HCT116 (cell line): Measurements from ENCODE around the gene WNT9A. TPM values are rescaled to one million over a fixed set of nuclear protein-coding genes. Genes with fewer than 3 reads are reported as not detected.
A peak's percentile ranks its signal among the peaks of the same experiment; 100 is the strongest.

Experiments used
- ATAC-seq: fragments of 200-7000 bp; cut with Tn5 transposase; 2 replicates; pipeline ENCODE4 v1.9.1; 2020; ENCODE audit warnings: mild to moderate bottlenecking, moderate library complexity
- BruUV-seq: library from RNA; stranded (reverse); fragments of 400-500 nt; replicated peaks from 2 replicates; lab custom pipeline; 2021; lab: Mats Ljungman, UMichigan
- CTCF ChIA-PET: fragments of 300-600 bp; sonication (Branson Sonifier 250); formaldehyde crosslinking; loops from one replicate; lab custom pipeline; 2021; ENCODE audit warnings: antibody characterized with exemption; lab: Charles Lee
- POLR2A ChIA-PET: fragments of 300-600, 350-600 bp; sonication (Branson Sonifier 250); formaldehyde crosslinking; loops from one replicate; lab custom pipeline; 2021; ENCODE audit warnings: antibody characterized with exemption; lab: Charles Lee
- RAD21 ChIA-PET, 2 experiments: fragments of 300-600 bp; sonication (Branson Sonifier 250); formaldehyde crosslinking; loops; one replicate each; lab custom pipeline; 2023; ENCODE audit warnings: low total read pairs in 2 of 2; ENCODE audit not compliant: uncharacterized antibody in 2 of 2, unreplicated experiment in 2 of 2, low non-redundant PET in 1 of 2; lab: Charles Lee
- DNase-seq: peaks from one replicate; pipeline ENCODE4 v3.0.0-alpha.2; 2010; ENCODE audit warnings: low read depth, low spot score
- H2AFZ ChIP-seq: fragments of 200-600 bp; shearing (Covaris generic), sonication (generic); 2 replicates; pipeline ENCODE4 v1.6.1; 2017; ENCODE audit warnings: low read depth, mixed run types, mixed read lengths, antibody characterized with exemption, low read length; ENCODE audit not compliant: poor library complexity, severe bottlenecking
- H3K27ac ChIP-seq: 2 replicates; pipeline ENCODE4 v1.5.1; 2012; ENCODE audit warnings: low read depth, low read length
- H3K27me3 ChIP-seq: fragments of 200-600 bp; sonication (generic); 2 replicates; pipeline ENCODE4 v1.6.1; 2016; ENCODE audit warnings: mixed run types, low read length, mixed read lengths; ENCODE audit not compliant: insufficient read depth
- H3K36me3 ChIP-seq, 2 experiments: fragments of 200-500 bp in 1 of 2; fragments of 200-600 bp in 1 of 2; sonication (Bioruptor generic) in 1 of 2; sonication (generic) in 1 of 2; 2 replicates each; pipeline versions ENCODE4 v1.5.1 to v1.6.1; 2014 to 2016; ENCODE audit warnings: low read length in 2 of 2, inconsistent platforms in 1 of 2, mixed read lengths in 1 of 2, mixed run types in 1 of 2; ENCODE audit not compliant: insufficient read depth in 2 of 2, control insufficient read depth in 1 of 2
- H3K4me1 ChIP-seq, 2 experiments: fragments of 200-600 bp in 1 of 2; sonication (generic) in 1 of 2; 2 replicates each; pipeline versions ENCODE4 v1.5.1 to v1.6.1; 2012 to 2017; ENCODE audit warnings: low read length in 2 of 2, inconsistent platforms in 1 of 2, mild to moderate bottlenecking in 1 of 2, mixed read lengths in 1 of 2, mixed run types in 1 of 2, moderate library complexity in 1 of 2; ENCODE audit not compliant: insufficient read depth in 2 of 2, control insufficient read depth in 1 of 2
- H3K4me2 ChIP-seq: fragments of 200-600 bp; sonication (generic); 2 replicates; pipeline ENCODE4 v1.6.1; 2017; ENCODE audit warnings: mixed run types, low read length, mixed read lengths
- H3K4me3 ChIP-seq, 2 experiments: fragments of 200-600 bp in 1 of 2; sonication (generic) in 1 of 2; replicated peaks in 1 of 2; 2 replicates each; pipeline ENCODE4 v1.5.1; 2011 to 2016; ENCODE audit warnings: low read length in 2 of 2, control low read depth in 1 of 2, low read depth in 1 of 2, mild to moderate bottlenecking in 1 of 2, mixed read lengths in 1 of 2, mixed run types in 1 of 2
- H3K79me2 ChIP-seq: fragments of 200-600 bp; sonication (generic); 2 replicates; pipeline ENCODE4 v1.6.1; 2017; ENCODE audit warnings: mild to moderate bottlenecking, mixed run types, low read length, moderate library complexity, mixed read lengths; ENCODE audit not compliant: insufficient read depth
- H3K9ac ChIP-seq: fragments of 200-600 bp; sonication (generic); 2 replicates; pipeline ENCODE4 v1.6.1; 2016; ENCODE audit warnings: low read length, mixed read lengths
- H3K9me2 ChIP-seq: fragments of 200-600 bp; sonication (generic), shearing (Covaris generic); 2 replicates; pipeline ENCODE4 v1.6.1; 2017; ENCODE audit warnings: mixed run types, mild to moderate bottlenecking, moderate library complexity; ENCODE audit not compliant: insufficient read depth
- H3K9me3 ChIP-seq, 2 experiments: fragments of 200-500 bp in 1 of 2; fragments of 200-600 bp in 1 of 2; sonication (Bioruptor generic) in 1 of 2; sonication (generic) in 1 of 2; 2 replicates each; pipeline ENCODE4 v1.6.1; 2014 to 2017; ENCODE audit warnings: low read length in 2 of 2, mixed read lengths in 2 of 2, inconsistent platforms in 1 of 2, low read depth in 1 of 2, mild to moderate bottlenecking in 1 of 2, mixed run types in 1 of 2, moderate library complexity in 1 of 2; ENCODE audit not compliant: control insufficient read depth in 1 of 2, insufficient read depth in 1 of 2
- H4K20me1 ChIP-seq: fragments of 200-600 bp; sonication (generic), shearing (Covaris generic); 2 replicates; pipeline ENCODE4 v1.6.1; 2017; ENCODE audit warnings: mixed run types, mild to moderate bottlenecking, moderate library complexity; ENCODE audit not compliant: insufficient read depth
- CBX3 ChIP-seq: IDR thresholded peaks from 2 replicates; pipeline ENCODE4 v1.6.1; 2012; ENCODE audit warnings: low read depth
- CEBPB ChIP-seq: IDR thresholded peaks from 2 replicates; pipeline ENCODE4 v1.6.1; 2012; ENCODE audit warnings: low read depth
- EZH2 ChIP-seq: fragments of 200-600 bp; sonication (generic); IDR thresholded peaks from 2 replicates; pipeline ENCODE4 v1.6.1; 2017; ENCODE audit warnings: antibody characterized with exemption, mixed run types
- EZH2phosphoT487 ChIP-seq: fragments of 200-600 bp; IDR thresholded peaks from 2 replicates; pipeline ENCODE4 v1.6.1; 2018; ENCODE audit warnings: antibody characterized with exemption, borderline replicate concordance
- JUND ChIP-seq: IDR thresholded peaks from 2 replicates; pipeline ENCODE4 v1.6.1; 2012
- POLR2A ChIP-seq: IDR thresholded peaks from 2 replicates; pipeline ENCODE4 v1.7.0; 2011; ENCODE audit warnings: borderline replicate concordance; ENCODE audit not compliant: insufficient read depth, insufficient read length; ENCODE audit errors: extremely low read depth
- POLR2AphosphoS5 ChIP-seq: IDR thresholded peaks from 2 replicates; pipeline ENCODE4 v1.6.1; 2011; ENCODE audit warnings: mild to moderate bottlenecking, low read depth, low read length, moderate library complexity
- REST ChIP-seq: IDR thresholded peaks from 2 replicates; pipeline ENCODE4 v1.6.1; 2012; ENCODE audit warnings: low read depth
- SIN3A ChIP-seq: IDR thresholded peaks from 2 replicates; pipeline ENCODE4 v1.6.1; 2012; ENCODE audit warnings: low read depth
- SP1 ChIP-seq: IDR thresholded peaks from 2 replicates; pipeline ENCODE4 v1.6.1; 2012; ENCODE audit warnings: low read depth
- SRF ChIP-seq: IDR thresholded peaks from 2 replicates; pipeline ENCODE4 v1.6.1; 2012; ENCODE audit warnings: low read depth
- YY1 ChIP-seq: IDR thresholded peaks from 2 replicates; pipeline ENCODE4 v1.6.1; 2011; ENCODE audit warnings: low read length, low read depth, moderate library complexity, mild to moderate bottlenecking; ENCODE audit not compliant: insufficient replicate concordance; ENCODE audit errors: extremely low read depth
- ZBTB33 ChIP-seq: IDR thresholded peaks from 2 replicates; pipeline ENCODE4 v1.6.1; 2011; ENCODE audit warnings: mild to moderate bottlenecking, low read length, moderate library complexity; ENCODE audit not compliant: insufficient replicate concordance; ENCODE audit errors: extremely low read depth
- ZFX ChIP-seq: fragments of 450-650 bp; IDR thresholded peaks from 2 replicates; pipeline ENCODE4 v1.6.1; 2017
- ZNF274 ChIP-seq: fragments of 200-500 bp; sonication (Bioruptor generic); IDR thresholded peaks from 2 replicates; pipeline ENCODE4 v1.6.1; 2014; ENCODE audit warnings: mild to moderate bottlenecking, low read depth, low read length, inconsistent platforms
- intact Hi-C: fragments of 100-400 bp; cut with micrococcal nuclease; formaldehyde crosslinking; loops from 2 replicates; pipeline ENCODE4 v1.10.0; 2022
- total RNA-seq: library from RNA; stranded (reverse); gene quantifications from one replicate; pipeline ENCODE4 v1.2.1, GENCODE V29; 2021; ENCODE audit not compliant: unreplicated experiment
- TF ChIP-seq, protein P1 (sequence below): IDR thresholded peaks from 2 replicates; pipeline ENCODE4 v1.6.1; 2012
- TF ChIP-seq, protein P2 (sequence below): IDR thresholded peaks from 2 replicates; pipeline ENCODE4 v1.6.1; 2012
- TF ChIP-seq, protein P3 (sequence below), 3 experiments: fragments of 200-600 bp in 1 of 3; sonication (generic) in 1 of 3; IDR thresholded peaks in 2 of 3; conservative IDR thresholded peaks in 1 of 3; 2 replicates each; pipeline ENCODE4 v1.5.1; 2012 to 2017; ENCODE audit warnings: low read depth in 2 of 3, low read length in 2 of 3, antibody characterized with exemption in 1 of 3, borderline replicate concordance in 1 of 3, control low read depth in 1 of 3, mild to moderate bottlenecking in 1 of 3, mixed read lengths in 1 of 3, mixed run types in 1 of 3, moderate library complexity in 1 of 3; ENCODE audit not compliant: insufficient read depth in 1 of 3

The WNT9A gene
- total RNA-seq, 1 experiment from 2014 or later: 5.6 TPM

DNA sequence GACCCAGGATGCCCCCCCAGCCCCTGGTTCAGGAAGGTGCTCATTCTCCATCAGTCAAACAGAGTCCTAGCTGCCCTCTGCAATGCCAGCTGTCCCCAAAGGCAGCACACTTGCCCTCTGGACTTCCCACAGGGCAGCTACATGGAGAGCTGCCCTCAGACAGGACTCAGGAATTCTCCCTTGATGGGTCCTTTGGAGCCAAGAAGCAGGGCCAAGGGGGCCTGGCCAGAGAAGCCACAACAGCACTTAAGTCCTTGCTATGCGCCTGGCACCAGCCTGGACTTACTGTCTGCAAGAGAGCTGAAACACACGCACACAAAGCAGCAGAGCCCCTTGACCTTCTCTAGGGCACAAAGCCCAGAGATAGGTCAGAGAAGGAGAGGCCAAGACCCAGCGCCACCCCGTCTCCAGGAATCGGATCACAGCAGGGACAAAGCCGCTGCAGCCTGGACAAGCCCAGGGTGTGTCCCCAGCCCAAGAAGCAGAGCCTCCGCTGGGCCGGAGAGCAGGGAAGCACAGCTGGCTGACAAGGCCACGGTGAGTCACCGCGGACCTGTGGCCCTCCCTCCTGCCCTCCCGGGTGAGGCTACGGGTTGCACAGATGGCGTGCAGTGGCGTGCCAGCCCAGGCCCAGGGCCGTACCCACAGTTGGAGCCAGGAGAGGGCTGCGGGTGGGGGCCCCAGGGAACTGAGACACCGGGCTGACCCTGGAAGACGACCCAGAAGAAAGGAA is 1.7 kb downstream of the WNT9A start:
- Histone ChIP-seq H3K27ac (peak overlapping the region; percentile 79), H2AFZ (no peak overlapping the region), H3K9ac (peak overlapping the region; percentile 57), H3K9me3 (no peaks in the 10 kb centered on the region), H3K4me2 (peak overlapping the region; percentile 92), H3K9me2 (no peaks in the 10 kb centered on the region), H3K79me2 (peaks cover 23% of the 10 kb centered on the region; the same call in 1 of the 2 replicates), H3K36me3 (no peaks in the 10 kb centered on the region), H3K4me1 (peaks cover 19 to 36% of the 10 kb centered on the region in 2 experiments), H3K4me3 (peak overlapping the region; percentile 61 to 62), H3K27me3 (no peaks in the 10 kb centered on the region), H4K20me1 (no peaks in the 10 kb centered on the region)
- DNase-seq (peak; percentile 77), ATAC-seq (peak; percentile 75)
- intact Hi-C loops: loop anchor here (1.0 to 5.0 kb wide), 5 partner anchors 159 to 465 kb away; partner anchors contain the start of genes JMJD4, SNAP47 and ZNF678
- ChIA-PET RAD21 (interaction anchor here (0.6 to 1.3 kb wide), 4 partner anchors 12 to 183 kb away, joined by 3 to 4 read pairs (median 3); no protein-coding TSS in a partner anchor), POLR2A (no interaction called here), CTCF (interaction anchor here (0.9 to 4.1 kb wide), 6 partner anchors 11 to 184 kb away, joined by 3 to 31 read pairs (median 4); no protein-coding TSS in a partner anchor)
- BruUV-seq: TSS peak; percentile 37
- TF ChIP-seq POLR2AphosphoS5: peak; percentile 54
- no peak for TF ChIP-seq REST
- 0 out of 2 replicates have a peak, but pooled peaks have one; percentile 17 for TF ChIP-seq ZFX
- TF ChIP-seq SIN3A: no peak; the same call in 1 of the 2 replicates
- peak; percentile 65 for TF ChIP-seq JUND
- TF ChIP-seq CEBPB: no peak
- no peak for TF ChIP-seq ZBTB33
- TF ChIP-seq CBX3: no peak
- no peak for TF ChIP-seq ZNF274
- no peak; the same call in 1 of the 2 replicates for TF ChIP-seq SP1
- TF ChIP-seq, protein P1, sequence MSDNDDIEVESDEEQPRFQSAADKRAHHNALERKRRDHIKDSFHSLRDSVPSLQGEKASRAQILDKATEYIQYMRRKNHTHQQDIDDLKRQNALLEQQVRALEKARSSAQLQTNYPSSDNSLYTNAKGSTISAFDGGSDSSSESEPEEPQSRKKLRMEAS: peak; percentile 81; the same call in 1 of the 2 replicates
- TF ChIP-seq POLR2A: no peak
- TF ChIP-seq, protein P2, sequence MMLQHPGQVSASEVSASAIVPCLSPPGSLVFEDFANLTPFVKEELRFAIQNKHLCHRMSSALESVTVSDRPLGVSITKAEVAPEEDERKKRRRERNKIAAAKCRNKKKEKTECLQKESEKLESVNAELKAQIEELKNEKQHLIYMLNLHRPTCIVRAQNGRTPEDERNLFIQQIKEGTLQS: no peak
- TF ChIP-seq SRF: no peak
- peak; percentile 29 for TF ChIP-seq YY1
- TF ChIP-seq, protein P3, sequence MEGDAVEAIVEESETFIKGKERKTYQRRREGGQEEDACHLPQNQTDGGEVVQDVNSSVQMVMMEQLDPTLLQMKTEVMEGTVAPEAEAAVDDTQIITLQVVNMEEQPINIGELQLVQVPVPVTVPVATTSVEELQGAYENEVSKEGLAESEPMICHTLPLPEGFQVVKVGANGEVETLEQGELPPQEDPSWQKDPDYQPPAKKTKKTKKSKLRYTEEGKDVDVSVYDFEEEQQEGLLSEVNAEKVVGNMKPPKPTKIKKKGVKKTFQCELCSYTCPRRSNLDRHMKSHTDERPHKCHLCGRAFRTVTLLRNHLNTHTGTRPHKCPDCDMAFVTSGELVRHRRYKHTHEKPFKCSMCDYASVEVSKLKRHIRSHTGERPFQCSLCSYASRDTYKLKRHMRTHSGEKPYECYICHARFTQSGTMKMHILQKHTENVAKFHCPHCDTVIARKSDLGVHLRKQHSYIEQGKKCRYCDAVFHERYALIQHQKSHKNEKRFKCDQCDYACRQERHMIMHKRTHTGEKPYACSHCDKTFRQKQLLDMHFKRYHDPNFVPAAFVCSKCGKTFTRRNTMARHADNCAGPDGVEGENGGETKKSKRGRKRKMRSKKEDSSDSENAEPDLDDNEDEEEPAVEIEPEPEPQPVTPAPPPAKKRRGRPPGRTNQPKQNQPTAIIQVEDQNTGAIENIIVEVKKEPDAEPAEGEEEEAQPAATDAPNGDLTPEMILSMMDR (IDR thresholded peaks at IDR 0.05 in 2 of 3, conservative IDR thresholded peaks at IDR 0.05 in 1 of 3; ENCODE audit: borderline replicate concordance in 1 of 3, insufficient read depth in 1 of 3, low read depth in 2 of 3, low read length in 2 of 3): no peak
- TF ChIP-seq EZH2phosphoT487: no peak
- no peak for TF ChIP-seq EZH2
